WTC11 (cell line): ENCODE measurements around the gene CETN2. TPM values are rescaled to one million over a fixed set of nuclear protein-coding genes. Genes with fewer than 3 reads are reported as not detected.
A peak's percentile ranks its signal among the peaks of the same experiment; 100 is the strongest.

ENCODE experiments used
- ATAC-seq: fragments of 200-7000 bp; cut with Tn5 transposase; 2 replicates; pipeline ENCODE4 v1.10.0; 2021; ENCODE audit warnings: mild to moderate bottlenecking, moderate library complexity
- CTCF ChIA-PET: fragments of 300-600 bp; sonication (Branson Sonifier 250); formaldehyde crosslinking; loops from one replicate; lab custom pipeline; 2021; ENCODE audit warnings: antibody characterized with exemption; lab: Charles Lee
- POLR2A ChIA-PET: fragments of 350-600 bp; sonication (Branson Sonifier 250); formaldehyde crosslinking; loops from one replicate; lab custom pipeline; 2021; ENCODE audit warnings: antibody characterized with exemption; lab: Charles Lee
- DNase-seq: peaks from one replicate; pipeline ENCODE4 v3.0.0; 2021; ENCODE audit warnings: low spot score
- H3K27ac Mint-ChIP-seq: 2 replicates; pipeline ENCODE4 v1.8.0; 2021; ENCODE audit warnings: mixed read lengths
- H3K27me3 Mint-ChIP-seq: 2 replicates; pipeline ENCODE4 v1.8.0; 2021; ENCODE audit warnings: low read depth, mild to moderate bottlenecking, moderate library complexity, mixed read lengths
- H3K36me3 Mint-ChIP-seq: 2 replicates; pipeline ENCODE4 v1.8.0; 2021; ENCODE audit warnings: mixed read lengths
- H3K4me1 Mint-ChIP-seq: 2 replicates; pipeline ENCODE4 v1.8.0; 2022; ENCODE audit warnings: mixed read lengths
- H3K4me3 Mint-ChIP-seq: 2 replicates; pipeline ENCODE4 v1.8.0; 2021; ENCODE audit warnings: mild to moderate bottlenecking, moderate library complexity, mixed read lengths
- H3K9me3 Mint-ChIP-seq: 2 replicates; pipeline ENCODE4 v1.8.0; 2021; ENCODE audit warnings: mixed read lengths
- ATF3 ChIP-seq: sonication (generic); formaldehyde crosslinking; conservative IDR thresholded peaks from 2 replicates; pipeline ENCODE4 v1.8.1; 2022; ENCODE audit warnings: mild to moderate bottlenecking, missing genetic modification reagents
- E2F1 ChIP-seq: sonication (generic); formaldehyde crosslinking; IDR thresholded peaks from 2 replicates; pipeline ENCODE4 v1.8.0; 2022; ENCODE audit warnings: mild to moderate bottlenecking, missing genetic modification reagents
- E2F4 ChIP-seq: sonication (generic); formaldehyde crosslinking; IDR thresholded peaks from 2 replicates; pipeline ENCODE4 v1.8.1; 2022; ENCODE audit warnings: low read depth, mild to moderate bottlenecking, moderate library complexity, missing genetic modification reagents, borderline replicate concordance
- ESRRA ChIP-seq: sonication (generic); formaldehyde crosslinking; IDR thresholded peaks from 2 replicates; pipeline ENCODE4 v1.8.1; 2022; ENCODE audit warnings: mild to moderate bottlenecking, missing genetic modification reagents, borderline replicate concordance
- GRHL2 ChIP-seq: fragments of 250-450 bp; sonication (Bioruptor Pico); IDR thresholded peaks from 2 replicates; pipeline ENCODE4 v1.8.0; 2022; ENCODE audit warnings: mild to moderate bottlenecking, moderate library complexity; ENCODE audit not compliant: insufficient replicate concordance, severe bottlenecking
- HMGXB4 ChIP-seq: sonication (generic); formaldehyde crosslinking; IDR thresholded peaks from 2 replicates; pipeline ENCODE4 v1.8.1; 2023; ENCODE audit warnings: mild to moderate bottlenecking, moderate library complexity, missing genetic modification reagents
- JAZF1 ChIP-seq: fragments of 250-450 bp; sonication (Bioruptor Pico); IDR thresholded peaks from 2 replicates; pipeline ENCODE4 v1.9.0; 2021; ENCODE audit warnings: moderate library complexity, mild to moderate bottlenecking, inconsistent platforms
- JUN ChIP-seq: sonication (generic); formaldehyde crosslinking; IDR thresholded peaks from 2 replicates; pipeline ENCODE4 v1.8.0; 2023; ENCODE audit warnings: mild to moderate bottlenecking, missing genetic modification reagents
- MXD4 ChIP-seq: fragments of 250-450 bp; sonication (Bioruptor Pico); IDR thresholded peaks from 2 replicates; pipeline ENCODE4 v1.8.0; 2021; ENCODE audit warnings: mild to moderate bottlenecking, moderate library complexity, borderline replicate concordance
- MYBL2 ChIP-seq: sonication (generic); formaldehyde crosslinking; IDR thresholded peaks from 2 replicates; pipeline ENCODE4 v1.8.1; 2023; ENCODE audit warnings: mild to moderate bottlenecking, moderate library complexity, missing genetic modification reagents
- NFATC4 ChIP-seq: fragments of 250-450 bp; sonication (Bioruptor Pico); IDR thresholded peaks from 2 replicates; pipeline ENCODE4 v1.9.0; 2021; ENCODE audit warnings: mild to moderate bottlenecking
- NFE2L1 ChIP-seq: sonication (generic); formaldehyde crosslinking; IDR thresholded peaks from 2 replicates; pipeline ENCODE4 v1.8.1; 2023; ENCODE audit warnings: missing genetic modification reagents
- NR3C1 ChIP-seq: sonication (generic); formaldehyde crosslinking; conservative IDR thresholded peaks from 2 replicates; pipeline ENCODE4 v1.8.1; 2023; ENCODE audit warnings: low read depth, mild to moderate bottlenecking, missing genetic modification reagents
- PREB ChIP-seq: sonication (generic); formaldehyde crosslinking; IDR thresholded peaks from 2 replicates; pipeline ENCODE4 v1.8.1; 2022; ENCODE audit warnings: mild to moderate bottlenecking, missing genetic modification reagents, moderate library complexity, borderline replicate concordance
- RORB ChIP-seq: fragments of 250-450 bp; sonication (Bioruptor Pico); IDR thresholded peaks from 2 replicates; pipeline ENCODE4 v1.9.0; 2021; ENCODE audit warnings: mild to moderate bottlenecking
- SMAD3 ChIP-seq: sonication (generic); formaldehyde crosslinking; IDR thresholded peaks from 2 replicates; pipeline ENCODE4 v1.8.0; 2022; ENCODE audit warnings: missing genetic modification reagents, mild to moderate bottlenecking, borderline replicate concordance
- TCF7 ChIP-seq: sonication (generic); formaldehyde crosslinking; IDR thresholded peaks from 2 replicates; pipeline ENCODE4 v1.8.0; 2022; ENCODE audit warnings: mild to moderate bottlenecking, low read depth, missing genetic modification reagents, moderate library complexity
- TEAD4 ChIP-seq: sonication (generic); formaldehyde crosslinking; IDR thresholded peaks from 2 replicates; pipeline ENCODE4 v1.8.0; 2022; ENCODE audit warnings: mild to moderate bottlenecking, missing genetic modification reagents
- ZNF281 ChIP-seq: sonication (generic); formaldehyde crosslinking; IDR thresholded peaks from 2 replicates; pipeline ENCODE4 v1.8.0; 2023; ENCODE audit warnings: mild to moderate bottlenecking, missing genetic modification reagents
- ZNF396 ChIP-seq: fragments of 250-450 bp; sonication (Bioruptor Pico); IDR thresholded peaks from 2 replicates; pipeline ENCODE4 v1.8.0; 2021; ENCODE audit warnings: mild to moderate bottlenecking, moderate library complexity, borderline replicate concordance
- ZNF416 ChIP-seq: fragments of 250-450 bp; sonication (Bioruptor Pico); IDR thresholded peaks from 2 replicates; pipeline ENCODE4 v1.9.0; 2021; ENCODE audit warnings: mild to moderate bottlenecking, inconsistent platforms
- total RNA-seq: library from RNA; stranded (reverse); gene quantifications from 3 replicates; pipeline ENCODE4 v1.2.3, GENCODE V29; 2021
- TF ChIP-seq, protein P1 (sequence below): sonication (generic); formaldehyde crosslinking; IDR thresholded peaks from 2 replicates; pipeline ENCODE4 v1.8.1; 2022; ENCODE audit warnings: missing genetic modification reagents, borderline replicate concordance
- TF ChIP-seq, protein P2 (sequence below): fragments of 250-450 bp; sonication (Bioruptor Pico); IDR thresholded peaks from 2 replicates; pipeline ENCODE4 v1.9.0; 2021; ENCODE audit warnings: moderate library complexity, mild to moderate bottlenecking, inconsistent platforms, borderline replicate concordance

Gene CETN2
- total RNA-seq, 1 experiment from 2014 or later = 20.5 TPM

- TF ChIP-seq SMAD3 (CRISPR knock-in tag) (no peak), JAZF1 (no peak), ATF3 (CRISPR knock-in tag) (no peak), NFATC4 (CRISPR knock-in tag) (no peak), ZNF416 (CRISPR knock-in tag) (no peak), ZNF281 (CRISPR knock-in tag) (no peak), MYBL2 (CRISPR knock-in tag) (no peak), GRHL2 (CRISPR knock-in tag) (no peak), E2F4 (CRISPR knock-in tag) (no peak), TCF7 (CRISPR knock-in tag) (no peak), MXD4 (CRISPR knock-in tag) (no peak), E2F1 (CRISPR knock-in tag) (no peak), JUN (CRISPR knock-in tag) (no peak), ESRRA (CRISPR knock-in tag) (no peak)
- TF ChIP-seq, protein P1, sequence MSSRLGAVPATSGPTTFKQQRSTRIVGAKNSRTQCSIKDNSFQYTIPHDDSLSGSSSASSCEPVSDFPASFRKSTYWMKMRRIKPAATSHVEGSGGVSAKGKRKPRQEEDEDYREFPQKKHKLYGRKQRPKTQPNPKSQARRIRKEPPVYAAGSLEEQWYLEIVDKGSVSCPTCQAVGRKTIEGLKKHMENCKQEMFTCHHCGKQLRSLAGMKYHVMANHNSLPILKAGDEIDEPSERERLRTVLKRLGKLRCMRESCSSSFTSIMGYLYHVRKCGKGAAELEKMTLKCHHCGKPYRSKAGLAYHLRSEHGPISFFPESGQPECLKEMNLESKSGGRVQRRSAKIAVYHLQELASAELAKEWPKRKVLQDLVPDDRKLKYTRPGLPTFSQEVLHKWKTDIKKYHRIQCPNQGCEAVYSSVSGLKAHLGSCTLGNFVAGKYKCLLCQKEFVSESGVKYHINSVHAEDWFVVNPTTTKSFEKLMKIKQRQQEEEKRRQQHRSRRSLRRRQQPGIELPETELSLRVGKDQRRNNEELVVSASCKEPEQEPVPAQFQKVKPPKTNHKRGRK = no peak
- peaks cover 8% of the 10 kb centered on the region; the same call in 1 of the 2 replicates for H3K4me1 Mint-ChIP-seq
- ChIA-PET POLR2A (no interaction called here), CTCF (interaction anchor here (1.3 to 3.0 kb wide), 4 partner anchors 14 to 56 kb away, joined by 4 to 11 read pairs (median 5); no protein-coding TSS in a partner anchor)
- ATAC-seq (peak; percentile 66), DNase-seq (no peak)
- H3K9me3 Mint-ChIP-seq = no peaks in the 10 kb centered on the region
- no peak overlapping the region for H3K4me3 Mint-ChIP-seq
- peaks cover 19% of the 10 kb centered on the region for H3K36me3 Mint-ChIP-seq
- peaks cover 5% of the 10 kb centered on the region; the same call in 1 of the 2 replicates for H3K27me3 Mint-ChIP-seq
- no peak overlapping the region for H3K27ac Mint-ChIP-seq
Measured at GRCh38 chrX:152869972-152870371, 39.4 kb upstream of the CETN2 start.

DNA sequence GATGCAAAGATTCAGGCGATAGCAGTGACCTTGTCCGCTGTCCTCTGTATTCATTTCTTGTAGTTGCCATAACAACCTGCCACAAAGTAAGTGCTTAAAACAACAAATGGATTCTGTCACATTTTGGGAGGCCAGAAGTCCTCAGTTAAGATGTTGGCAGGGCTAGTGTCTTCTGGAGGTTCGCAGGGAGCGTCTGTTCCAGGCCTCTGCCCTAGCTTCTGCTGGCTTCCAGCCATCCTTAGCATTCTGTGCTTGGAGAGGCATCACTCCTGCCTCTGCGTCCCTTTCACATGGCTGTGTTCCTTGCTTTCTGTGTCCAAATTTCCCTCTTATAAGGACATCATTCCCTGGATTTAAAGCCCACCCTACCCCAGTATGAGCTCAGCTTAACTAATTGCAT is 35.8 kb upstream of the CETN2 start:
- H3K4me1 Mint-ChIP-seq = no peaks in the 10 kb centered on the region
- peaks cover 29% of the 10 kb centered on the region for H3K36me3 Mint-ChIP-seq
- POLR2A ChIA-PET = no interaction called here
- DNase-seq (no peak), ATAC-seq (no peak)
- H3K4me3 Mint-ChIP-seq = no peak overlapping the region
- H3K27me3 Mint-ChIP-seq = no peaks in the 10 kb centered on the region
- H3K27ac Mint-ChIP-seq = no peak overlapping the region
- CTCF ChIA-PET = interaction anchor here (0.9 kb wide), 1 partner anchor 45 kb away, joined by 3 read pairs; no protein-coding TSS in a partner anchor
- no peaks in the 10 kb centered on the region for H3K9me3 Mint-ChIP-seq
- no peak for TF ChIP-seq PREB
- no peak for TF ChIP-seq JAZF1
- no peak for TF ChIP-seq TEAD4 (CRISPR knock-in tag)
- TF ChIP-seq NR3C1 (CRISPR knock-in tag) = no peak
- TF ChIP-seq, protein P2, sequence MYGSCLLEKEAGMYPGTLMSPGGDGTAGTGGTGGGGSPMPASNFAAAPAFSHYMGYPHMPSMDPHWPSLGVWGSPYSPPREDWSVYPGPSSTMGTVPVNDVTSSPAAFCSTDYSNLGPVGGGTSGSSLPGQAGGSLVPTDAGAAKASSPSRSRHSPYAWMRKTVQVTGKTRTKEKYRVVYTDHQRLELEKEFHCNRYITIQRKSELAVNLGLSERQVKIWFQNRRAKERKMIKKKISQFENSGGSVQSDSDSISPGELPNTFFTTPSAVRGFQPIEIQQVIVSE (CRISPR knock-in tag) = no peak
- no peak for TF ChIP-seq NFE2L1 (CRISPR knock-in tag)
- no peak for TF ChIP-seq ZNF396 (CRISPR knock-in tag)
- TF ChIP-seq RORB (CRISPR knock-in tag) = no peak
- TF ChIP-seq E2F1 (CRISPR knock-in tag) = no peak
- TF ChIP-seq HMGXB4 (CRISPR knock-in tag) = no peak
